H1 (cell line): ENCODE measurements around the gene TMEM254.
"Not testable (repeated sequence)": the region's sequence is repeated elsewhere in the genome, so short reads cannot be mapped to it uniquely, and the experiment has no call there.

Source experiments
- CEBPB ChIP-seq: IDR thresholded peaks from 2 replicates; pipeline ENCODE4 v1.6.1; 2012; ENCODE audit warnings: low read depth, low read length
- CTCF ChIP-seq, 3 experiments: IDR thresholded peaks; 1 replicate in 2 of 3; 2 replicates in 1 of 3; pipeline versions ENCODE4 v1.5.1 to v1.6.1; 2011; ENCODE audit warnings: low read length in 3 of 3, mild to moderate bottlenecking in 3 of 3, inconsistent platforms in 2 of 3, low read depth in 1 of 3, moderate library complexity in 1 of 3; ENCODE audit not compliant: insufficient read depth in 1 of 3; ENCODE audit errors: control extremely low read depth in 1 of 3
- EGR1 ChIP-seq: IDR thresholded peaks from 2 replicates; pipeline ENCODE4 v1.6.1; 2011; ENCODE audit warnings: low read depth, low read length, borderline replicate concordance
- MAFK ChIP-seq: IDR thresholded peaks from 2 replicates; pipeline ENCODE4 v1.6.1; 2012; ENCODE audit warnings: low read depth, mild to moderate bottlenecking, improper control_type of control experiment, low read length
- PHF8 ChIP-seq: fragments of 200-600 bp; sonication (generic); conservative IDR thresholded peaks from 2 replicates; pipeline ENCODE4 v1.7.1; 2012; ENCODE audit warnings: low read depth, mild to moderate bottlenecking, inconsistent platforms, low read length, moderate library complexity
- POLR2A ChIP-seq, 2 experiments: IDR thresholded peaks; 1 replicate in 1 of 2; 2 replicates in 1 of 2; pipeline ENCODE4 v1.6.1; 2011; ENCODE audit warnings: low read depth in 2 of 2, low read length in 2 of 2, mild to moderate bottlenecking in 2 of 2; ENCODE audit errors: control extremely low read depth in 1 of 2
- TAF1 ChIP-seq: IDR thresholded peaks from 2 replicates; pipeline ENCODE4 v1.6.1; 2011; ENCODE audit warnings: mild to moderate bottlenecking, low read depth, low read length

- not testable (repeated sequence) for TF ChIP-seq CTCF (IDR thresholded peaks at IDR 0.05; ENCODE audit: control extremely low read depth in 1 of 3, insufficient read depth in 1 of 3, low read depth in 1 of 3, low read length in 3 of 3); POLR2A (IDR thresholded peaks at IDR 0.05; ENCODE audit: control extremely low read depth in 1 of 2, low read depth in 2 of 2, low read length in 2 of 2); CEBPB; PHF8; TAF1; EGR1; MAFK
These were observed 41.5 kb upstream of the TMEM254 start for GRCh38 chr10:80036921-80037500.
